Gastroesophageal sphincter (tissue), 3 donors: ENCODE data around the gene MUS81.

ENCODE experiments used
- CTCF ChIP-seq, 4 experiments: fragments of 200-600 bp in 2 of 4; fragments of 450-650 bp in 2 of 4; sonication (generic) in 1 of 4; IDR thresholded peaks; one replicate each; pipeline ENCODE4 v1.5.1; 2017 to 2019; ENCODE audit warnings: antibody characterized with exemption in 4 of 4, mild to moderate bottlenecking in 2 of 4, moderate library complexity in 2 of 4
- POLR2AphosphoS5 ChIP-seq: sonication (generic); formaldehyde crosslinking; IDR thresholded peaks from one replicate; pipeline ENCODE4 v1.6.1; 2017; ENCODE audit warnings: antibody characterized with exemption

- TF ChIP-seq CTCF (IDR thresholded peaks at IDR 0.05) (no peak), POLR2AphosphoS5 (peak; percentile 25)
Observed at GRCh38 chr11:65868076-65868667, 7.9 kb downstream of the MUS81 start.
